MCF 10A (cell line): Measurements from ENCODE around the gene RHAG. TPM values are rescaled to one million over a fixed set of nuclear protein-coding genes. Genes with fewer than 3 reads are reported as not detected.

Source experiments
- BruUV-seq: library from RNA; stranded (reverse); fragments of 400-500 nt; replicated peaks from 2 replicates; lab custom pipeline; 2021; lab: Mats Ljungman, UMichigan
- CTCF ChIA-PET: fragments of 300-600 bp; sonication (Branson Sonifier 250); formaldehyde crosslinking; extraction: SDS; loops from one replicate; lab custom pipeline; 2021; ENCODE audit warnings: antibody characterized with exemption, inconsistent platforms; lab: Yijun Ruan, JAX
- POLR2A ChIA-PET: fragments of 300-600, 350-650 bp; sonication (Branson Sonifier 250); formaldehyde crosslinking; extraction: SDS; loops from one replicate; lab custom pipeline; 2020; ENCODE audit warnings: antibody characterized with exemption, inconsistent platforms; lab: Yijun Ruan, JAX
- DNase-seq: peaks from one replicate; pipeline ENCODE4 v3.0.0-alpha.2; 2018; ENCODE audit not compliant: unreplicated experiment
- H3K27ac Mint-ChIP-seq: one replicate; pipeline ENCODE4 v1.8.0; 2022; ENCODE audit warnings: mild to moderate bottlenecking, low read depth, mixed read lengths; ENCODE audit not compliant: unreplicated experiment
- H3K27me3 Mint-ChIP-seq: one replicate; pipeline ENCODE4 v1.8.0; 2022; ENCODE audit warnings: mixed read lengths; ENCODE audit not compliant: insufficient read depth, unreplicated experiment
- H3K36me3 Mint-ChIP-seq: one replicate; pipeline ENCODE4 v1.8.0; 2022; ENCODE audit warnings: mild to moderate bottlenecking, moderate library complexity, mixed read lengths; ENCODE audit not compliant: insufficient read depth, unreplicated experiment
- H3K4me1 Mint-ChIP-seq: one replicate; pipeline ENCODE4 v1.8.0; 2022; ENCODE audit warnings: mixed read lengths; ENCODE audit not compliant: insufficient read depth, unreplicated experiment
- H3K4me3 Mint-ChIP-seq: one replicate; pipeline ENCODE4 v1.8.0; 2022; ENCODE audit warnings: mild to moderate bottlenecking, moderate library complexity, mixed read lengths; ENCODE audit not compliant: unreplicated experiment
- H3K9me3 Mint-ChIP-seq: one replicate; pipeline ENCODE4 v1.8.0; 2022; ENCODE audit warnings: mixed read lengths; ENCODE audit not compliant: unreplicated experiment
- CTCF ChIP-seq: fragments of 200-600 bp; IDR thresholded peaks from one replicate; pipeline ENCODE4 v1.8.0; 2022; ENCODE audit warnings: antibody characterized with exemption, mild to moderate bottlenecking; ENCODE audit not compliant: unreplicated experiment
- intact Hi-C: fragments of 100-400 bp; cut with micrococcal nuclease; formaldehyde crosslinking; loops from 2 replicates; pipeline ENCODE4 v1.14.1; 2022
- total RNA-seq: library from RNA; stranded (reverse); gene quantifications from 2 replicates; pipeline ENCODE4 v1.2.3, GENCODE V29; 2022

Gene RHAG
- total RNA-seq, 1 experiment from 2014 or later = not detected

GRCh38 chr6:49662892-49663261 is 26.2 kb upstream of the RHAG start:
- no TSS peak for BruUV-seq

GRCh38 chr6:49662231-49662891 is 25.7 kb upstream of the RHAG start:
- Mint-ChIP-seq H3K27me3 (peaks cover 59% of the 10 kb centered on the region), H3K4me1 (no peaks in the 10 kb centered on the region), H3K9me3 (no peaks in the 10 kb centered on the region), H3K4me3 (no peak overlapping the region), H3K36me3 (no peaks in the 10 kb centered on the region), H3K27ac (no peak overlapping the region)
- no TSS peak for BruUV-seq
- CTCF ChIA-PET = no interaction called here
- intact Hi-C loops = no loop called here
- POLR2A ChIA-PET = no interaction called here
- TF ChIP-seq CTCF = no peak
- no peak for DNase-seq

More at GRCh38 chr6:49662892-49663261, 26.2 kb upstream of the RHAG start:
- H3K4me1 Mint-ChIP-seq = no peaks in the 10 kb centered on the region
- H3K4me3 Mint-ChIP-seq = no peak overlapping the region
- TF ChIP-seq CTCF = no peak
- CTCF ChIA-PET = no interaction called here
- no peak overlapping the region for H3K27ac Mint-ChIP-seq
- peaks cover 54% of the 10 kb centered on the region for H3K27me3 Mint-ChIP-seq
- no peak for DNase-seq
- intact Hi-C loops = no loop called here
- no peaks in the 10 kb centered on the region for H3K9me3 Mint-ChIP-seq
- POLR2A ChIA-PET = no interaction called here
- H3K36me3 Mint-ChIP-seq = no peaks in the 10 kb centered on the region

GRCh38 chr6:49653942-49654341 is 17.3 kb upstream of the RHAG start:
- intact Hi-C loops = no loop called here
- no peak overlapping the region for H3K27ac Mint-ChIP-seq
- CTCF ChIA-PET = no interaction called here
- H3K4me1 Mint-ChIP-seq = no peaks in the 10 kb centered on the region
- no TSS peak for BruUV-seq
- POLR2A ChIA-PET = no interaction called here
- DNase-seq = no peak
- H3K36me3 Mint-ChIP-seq = no peaks in the 10 kb centered on the region
- peaks cover 75% of the 10 kb centered on the region for H3K27me3 Mint-ChIP-seq
- H3K4me3 Mint-ChIP-seq = no peak overlapping the region
- TF ChIP-seq CTCF = no peak
- H3K9me3 Mint-ChIP-seq = no peaks in the 10 kb centered on the region

- intact Hi-C loops = no loop called here
- POLR2A ChIA-PET = no interaction called here
- Mint-ChIP-seq H3K27ac (no peak overlapping the region), H3K9me3 (no peaks in the 10 kb centered on the region), H3K27me3 (peaks cover 75% of the 10 kb centered on the region), H3K4me3 (no peak overlapping the region), H3K4me1 (no peaks in the 10 kb centered on the region), H3K36me3 (no peaks in the 10 kb centered on the region)
- no TSS peak for BruUV-seq
- CTCF ChIA-PET = no interaction called here
- TF ChIP-seq CTCF = no peak
- DNase-seq = no peak
These were observed 16.8 kb upstream of the RHAG start for GRCh38 chr6:49653438-49653837.
